GM20000 (cell line): Measurements from ENCODE around the gene ATP6V1B1.

Experiments
- DNase-seq: peaks from one replicate; pipeline ENCODE4 v3.0.0; 2012; ENCODE audit warnings: low spot score
- CTCF ChIP-seq: IDR thresholded peaks from 2 replicates; pipeline ENCODE4 v1.5.1; 2012; ENCODE audit warnings: mild to moderate bottlenecking, control low read depth; ENCODE audit errors: extremely low read depth, missing control alignments

ATP6V1B1 gene

DNA sequence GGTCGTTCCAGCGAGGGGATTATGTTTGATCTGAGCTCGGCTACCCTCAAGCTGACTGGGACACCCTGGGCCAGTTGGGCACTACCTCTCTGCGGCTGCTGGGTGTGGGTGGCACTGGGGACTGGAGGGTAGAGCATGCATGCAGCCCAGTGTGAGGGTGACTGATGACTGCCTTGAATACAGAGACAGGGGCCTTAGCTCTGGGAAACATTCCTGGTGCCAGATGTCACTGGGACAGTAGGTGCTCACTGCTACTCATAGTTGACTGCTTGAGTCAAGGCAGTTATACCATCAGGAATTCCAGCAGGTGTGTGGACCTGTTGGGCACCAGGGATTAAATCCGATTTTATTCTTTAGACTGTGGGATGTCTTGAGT, 33.6 kb upstream of the ATP6V1B1 start:
- DNase-seq, result no peak
- TF ChIP-seq CTCF, result no peak

DNA sequence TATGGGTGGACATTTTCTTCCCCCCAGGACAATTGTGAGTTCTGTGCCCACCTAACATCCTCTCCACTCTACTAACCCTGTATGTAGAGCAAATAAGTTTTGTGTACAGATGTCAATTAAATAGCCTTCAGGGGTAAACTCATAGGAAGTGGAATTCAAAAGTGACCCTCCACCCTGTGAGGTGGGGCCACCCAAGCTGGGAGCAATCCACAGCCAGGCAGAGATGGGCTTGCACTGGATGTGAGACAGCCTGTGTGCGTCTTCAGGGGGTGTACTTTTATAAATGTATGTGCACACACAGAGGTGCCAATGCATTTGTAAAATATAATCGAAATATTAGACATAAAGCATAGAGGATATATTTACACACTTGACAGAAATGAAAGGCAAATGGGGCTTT, 33.1 kb upstream of the ATP6V1B1 start:
- TF ChIP-seq CTCF, result no peak
- DNase-seq, result no peak

- DNase-seq, result no peak
- TF ChIP-seq CTCF, result no peak
Measured at GRCh38 chr2:70903171-70903570, 32.5 kb upstream of the ATP6V1B1 start.

- no peak for DNase-seq
- TF ChIP-seq CTCF, result no peak
Measured at GRCh38 chr2:70903641-70904340, 31.9 kb upstream of the ATP6V1B1 start.

DNA sequence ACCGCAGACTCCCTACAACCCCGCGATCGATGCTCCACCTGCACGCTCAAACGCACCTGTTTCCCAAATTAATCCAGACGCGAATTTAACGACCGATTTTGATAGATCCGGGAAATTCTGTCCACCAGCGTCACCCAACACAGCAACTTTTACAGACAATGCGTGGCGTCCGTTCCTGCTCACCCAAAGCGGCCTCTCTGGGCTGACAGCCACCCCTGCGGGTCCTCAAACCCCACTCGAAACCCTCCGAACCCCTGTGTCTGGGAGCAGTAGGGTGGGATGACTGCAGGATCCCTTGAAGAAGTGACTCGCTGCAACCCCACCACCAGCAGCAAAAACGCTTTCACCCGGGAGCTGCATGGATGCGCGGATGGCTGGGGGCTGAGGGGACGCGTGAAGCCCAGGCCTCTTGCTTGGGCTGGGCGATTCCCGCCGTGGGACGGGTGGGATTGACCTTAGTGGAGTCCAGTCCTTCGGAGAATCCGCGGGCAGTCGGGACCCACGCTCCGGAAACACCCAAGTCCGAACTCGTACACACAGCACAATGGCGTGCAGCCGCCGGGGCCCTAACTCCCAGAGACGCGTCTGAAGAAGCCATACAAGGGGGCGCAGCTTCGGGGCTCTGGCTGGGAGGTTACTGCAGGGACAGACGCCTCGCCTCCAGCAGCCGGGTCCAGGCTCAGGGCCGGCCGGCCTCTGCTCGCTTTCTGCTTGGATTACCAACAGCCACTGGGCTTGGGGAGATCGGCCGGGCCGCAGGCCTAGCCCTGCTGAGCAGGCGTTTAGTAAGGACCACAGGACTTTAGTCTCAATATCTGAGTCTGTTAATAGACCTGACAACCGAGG, 31.1 kb upstream of the ATP6V1B1 start:
- no peak for TF ChIP-seq CTCF
- no peak for DNase-seq

DNA sequence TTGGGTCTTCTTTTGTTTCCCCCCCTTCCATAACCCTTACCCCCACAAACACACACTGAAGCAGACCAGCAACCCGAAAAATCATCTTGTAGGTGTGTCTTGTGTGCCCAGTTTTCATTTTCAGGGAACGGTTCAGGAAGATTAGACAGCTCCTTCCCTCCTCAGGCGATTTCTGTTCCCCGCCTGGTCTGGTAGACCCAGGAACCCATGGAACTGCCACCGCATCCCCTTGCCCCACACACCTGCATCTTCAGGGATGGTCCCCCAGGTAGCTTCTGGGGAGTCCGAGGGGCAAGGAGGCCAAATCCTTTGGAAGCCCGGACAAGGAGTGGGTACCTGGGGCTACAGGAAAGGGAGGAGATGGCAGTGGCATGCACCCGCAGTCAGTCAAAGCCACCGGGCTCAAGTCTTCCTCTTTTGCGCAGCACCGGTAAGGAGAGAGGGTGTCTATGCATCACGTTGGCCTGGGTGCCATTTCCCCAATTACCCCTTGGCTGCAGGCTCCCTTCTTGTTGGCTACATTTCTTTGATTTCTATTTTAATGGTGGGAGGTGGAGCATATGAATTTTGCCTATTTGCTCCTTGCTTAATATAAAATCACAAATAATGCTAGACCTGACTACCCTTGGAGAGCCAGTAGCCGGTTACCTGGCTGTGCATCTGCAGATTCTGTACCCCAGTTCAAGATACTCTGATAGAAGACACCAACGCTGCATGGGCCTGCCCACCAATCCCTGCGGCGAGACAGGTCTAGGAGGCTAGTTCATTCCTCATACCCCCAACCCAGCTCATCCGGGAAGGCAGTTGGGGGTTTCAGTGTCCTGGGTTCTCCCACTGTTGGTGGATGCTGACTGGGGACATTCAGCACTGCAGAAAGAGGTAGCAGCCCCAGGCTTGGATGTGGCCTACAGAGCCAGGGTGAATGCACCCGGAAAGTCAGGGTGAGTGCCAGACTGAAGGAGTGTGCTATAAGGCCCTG, 30.0 kb upstream of the ATP6V1B1 start:
- no peak for DNase-seq
- no peak for TF ChIP-seq CTCF
